Coronary artery (tissue), 2 donors: ENCODE data around the gene TRPT1.
A peak's percentile ranks its signal among the peaks of the same experiment; 100 is the strongest.

Source experiments
- DNase-seq: peaks from one replicate; pipeline ENCODE4 v3.0.0-alpha.2; 2017; ENCODE audit warnings: low spot score
- H3K27ac ChIP-seq, 2 donors: fragments of 200-600 bp; sonication (generic); one replicate each; pipeline ENCODE4 v1.5.1; 2016 to 2019
- H3K4me3 ChIP-seq: fragments of 200-600 bp; sonication (generic); 2 replicates; pipeline ENCODE4 v1.5.1; 2016; ENCODE audit warnings: mild to moderate bottlenecking, moderate library complexity
- TF ChIP-seq, protein P1 (sequence below): fragments of 200-600 bp; sonication (generic); IDR thresholded peaks from one replicate; pipeline ENCODE4 v1.5.1; 2019; ENCODE audit warnings: antibody characterized with exemption

Gene TRPT1

DNA sequence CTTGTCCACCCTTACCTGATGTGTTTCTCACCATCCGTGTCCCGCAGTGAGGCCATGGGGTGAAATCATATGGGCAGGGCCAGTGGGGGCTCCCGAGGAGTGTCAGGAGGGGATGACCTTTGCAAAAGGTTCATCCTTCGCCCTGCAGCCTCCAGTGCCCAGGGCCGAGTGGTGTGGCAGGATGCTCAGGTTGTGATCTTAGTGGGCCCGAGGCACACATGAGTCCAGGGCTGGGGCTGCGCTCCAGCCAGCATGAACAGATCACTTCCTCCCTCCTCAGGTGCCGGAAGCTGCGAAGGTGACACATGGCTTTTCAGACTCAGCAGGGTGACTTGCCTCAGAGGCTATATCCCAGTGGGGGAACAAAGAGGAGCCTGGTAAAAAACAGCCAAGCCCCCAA lies 12.1 kb upstream of the TRPT1 start:
- no peak for DNase-seq
- Histone ChIP-seq H3K27ac (no peak overlapping the region), H3K4me3 (no peak overlapping the region)
- TF ChIP-seq, protein P1, sequence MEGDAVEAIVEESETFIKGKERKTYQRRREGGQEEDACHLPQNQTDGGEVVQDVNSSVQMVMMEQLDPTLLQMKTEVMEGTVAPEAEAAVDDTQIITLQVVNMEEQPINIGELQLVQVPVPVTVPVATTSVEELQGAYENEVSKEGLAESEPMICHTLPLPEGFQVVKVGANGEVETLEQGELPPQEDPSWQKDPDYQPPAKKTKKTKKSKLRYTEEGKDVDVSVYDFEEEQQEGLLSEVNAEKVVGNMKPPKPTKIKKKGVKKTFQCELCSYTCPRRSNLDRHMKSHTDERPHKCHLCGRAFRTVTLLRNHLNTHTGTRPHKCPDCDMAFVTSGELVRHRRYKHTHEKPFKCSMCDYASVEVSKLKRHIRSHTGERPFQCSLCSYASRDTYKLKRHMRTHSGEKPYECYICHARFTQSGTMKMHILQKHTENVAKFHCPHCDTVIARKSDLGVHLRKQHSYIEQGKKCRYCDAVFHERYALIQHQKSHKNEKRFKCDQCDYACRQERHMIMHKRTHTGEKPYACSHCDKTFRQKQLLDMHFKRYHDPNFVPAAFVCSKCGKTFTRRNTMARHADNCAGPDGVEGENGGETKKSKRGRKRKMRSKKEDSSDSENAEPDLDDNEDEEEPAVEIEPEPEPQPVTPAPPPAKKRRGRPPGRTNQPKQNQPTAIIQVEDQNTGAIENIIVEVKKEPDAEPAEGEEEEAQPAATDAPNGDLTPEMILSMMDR = no peak

DNA sequence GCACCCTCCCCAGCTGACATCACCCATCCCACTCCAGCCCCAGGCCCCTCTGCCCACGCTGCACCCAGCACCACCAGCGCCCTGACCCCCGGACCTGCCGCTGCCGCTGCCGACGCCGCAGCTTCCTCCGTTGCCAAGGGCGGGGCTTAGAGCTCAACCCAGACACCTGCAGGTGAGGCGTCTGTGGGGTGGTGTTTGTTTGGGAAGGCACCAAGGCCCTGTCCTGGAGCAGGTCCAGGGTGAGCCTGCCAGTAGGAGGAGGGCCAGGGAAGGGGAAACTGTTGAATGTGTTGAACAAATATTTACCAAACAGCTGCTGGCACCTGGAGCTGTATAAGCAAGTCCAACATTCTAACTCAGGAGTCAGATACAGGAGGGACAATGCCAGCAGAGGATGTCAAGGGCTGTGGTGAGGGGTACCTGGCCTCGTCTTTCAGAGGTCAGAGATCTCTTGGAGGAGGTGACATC lies 11.5 kb upstream of the TRPT1 start:
- no peak for DNase-seq
- H3K4me3 ChIP-seq = no peak overlapping the region
- H3K27ac ChIP-seq = peak overlapping the region in 1 of 2 donors; percentile 31
- TF ChIP-seq, protein P1 = no peak

DNA sequence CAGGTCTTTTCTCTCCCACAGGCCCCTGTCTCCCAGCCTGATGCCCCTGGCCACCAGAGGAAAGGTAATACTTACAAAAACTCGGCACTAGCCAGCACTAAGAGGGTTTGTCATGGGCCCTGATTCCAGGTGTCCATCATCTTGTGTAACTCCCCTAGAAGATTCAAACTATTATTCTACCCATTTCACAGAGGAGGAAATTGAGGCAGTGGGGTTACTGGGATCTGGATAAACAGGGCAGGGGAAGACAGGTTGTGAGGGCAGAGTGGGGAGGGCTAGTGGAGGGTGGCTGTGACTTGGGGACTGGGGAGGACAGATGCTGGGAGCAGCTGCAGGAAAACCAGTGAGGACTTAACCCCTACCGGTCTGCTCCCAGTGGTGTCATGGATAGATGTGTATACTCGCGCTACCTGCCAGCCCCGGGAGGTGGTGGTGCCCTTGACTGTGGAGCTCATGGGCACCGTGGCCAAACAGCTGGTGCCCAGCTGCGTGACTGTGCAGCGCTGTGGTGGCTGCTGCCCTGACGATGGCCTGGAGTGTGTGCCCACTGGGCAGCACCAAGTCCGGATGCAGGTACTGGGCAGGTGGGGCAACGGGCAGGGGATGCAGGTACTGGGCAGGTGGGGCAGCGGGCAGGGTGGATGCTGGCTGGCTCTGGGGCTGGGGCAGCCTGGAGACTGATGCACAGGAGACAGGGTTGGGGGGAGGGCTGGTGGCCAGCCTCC lies 9.6 kb upstream of the TRPT1 start:
- TF ChIP-seq, protein P1 = no peak
- Histone ChIP-seq H3K4me3 (peak overlapping the region; percentile 84), H3K27ac (peak overlapping the region; percentile 88 to 97)
- no peak for DNase-seq

DNA sequence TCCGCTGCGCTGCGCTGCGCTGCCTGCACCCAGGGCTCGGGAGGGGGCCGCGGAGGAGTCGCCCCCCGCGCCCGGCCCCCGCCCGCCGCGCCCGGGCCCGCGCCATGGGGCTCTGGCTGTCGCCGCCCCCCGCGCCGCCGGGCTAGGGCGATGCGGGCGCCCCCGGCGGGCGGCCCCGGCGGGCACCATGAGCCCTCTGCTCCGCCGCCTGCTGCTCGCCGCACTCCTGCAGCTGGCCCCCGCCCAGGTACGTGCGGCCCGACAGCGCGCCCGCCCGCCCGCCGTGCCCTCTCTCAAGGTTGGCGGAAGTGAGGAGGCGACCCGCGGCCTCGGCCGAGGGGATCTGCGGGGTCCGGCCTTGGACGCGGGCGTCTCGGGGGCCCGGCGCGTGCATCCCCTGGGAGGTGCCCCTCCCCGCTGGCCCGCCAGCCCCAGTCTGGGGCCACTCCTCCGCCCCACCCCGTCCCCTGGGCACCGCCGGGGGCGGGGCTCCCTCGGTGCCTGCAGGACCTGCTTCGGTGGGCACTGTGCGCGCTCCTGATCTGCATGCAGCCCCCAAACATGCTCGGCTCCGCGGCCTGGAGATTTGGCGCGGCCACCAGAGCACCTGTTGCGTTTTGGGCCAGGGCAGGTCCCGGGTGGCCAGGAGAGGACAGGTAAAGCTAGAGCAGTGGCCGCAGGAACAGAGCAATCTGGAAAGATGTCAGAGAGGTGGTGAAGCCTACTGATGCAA lies 8.8 kb upstream of the TRPT1 start:
- TF ChIP-seq, protein P1 = no peak
- no peak for DNase-seq
- peak overlapping the region; percentile 88 to 97 for H3K27ac ChIP-seq
- peak overlapping the region; percentile 84 for H3K4me3 ChIP-seq

DNA sequence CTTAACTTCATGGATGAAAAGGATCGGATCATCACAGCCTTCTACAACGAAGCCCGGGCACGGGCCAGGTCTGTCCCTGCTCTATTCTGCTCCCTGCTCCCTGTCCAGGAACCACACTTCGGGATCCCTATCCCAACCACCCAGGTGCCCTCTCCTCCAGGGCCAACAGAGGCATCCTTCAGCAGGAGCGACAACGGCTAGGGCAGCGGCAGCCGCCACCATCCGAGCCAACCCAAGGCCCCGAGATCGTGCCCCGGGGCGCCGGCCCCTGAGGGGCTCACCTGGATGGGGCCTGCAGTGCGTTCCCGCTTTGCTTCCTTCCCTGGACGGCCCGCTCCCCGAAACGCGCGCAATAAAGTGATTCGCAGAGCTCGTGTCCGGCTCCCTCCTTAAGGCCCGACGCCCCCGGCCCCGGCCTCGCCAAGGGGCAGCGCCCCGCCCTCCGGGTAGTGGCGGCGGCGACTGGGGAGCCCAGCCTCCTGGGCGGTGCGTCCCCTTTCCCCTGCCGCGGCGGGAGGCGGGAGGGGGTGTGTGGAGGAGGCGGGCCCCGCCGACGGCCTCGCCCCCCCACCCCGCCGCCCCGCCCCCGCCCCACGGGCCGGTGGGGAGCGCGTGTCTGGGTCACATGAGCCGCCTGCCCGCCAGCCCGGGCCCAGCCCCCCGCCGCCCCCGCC lies 8.1 kb upstream of the TRPT1 start, which contains the start of gene VEGFB:
TSS of gene VEGFB (plus strand) at position 672 of the 674 bp plus-strand sequence. CDS start 250 bp downstream, outside the sequence.
- Histone ChIP-seq H3K27ac (peak within 1 kb of the TSS; percentile 88 to 97), H3K4me3 (peak within 1 kb of the TSS; percentile 84)
- TF ChIP-seq, protein P1 = no peak
- no peak for DNase-seq

DNA sequence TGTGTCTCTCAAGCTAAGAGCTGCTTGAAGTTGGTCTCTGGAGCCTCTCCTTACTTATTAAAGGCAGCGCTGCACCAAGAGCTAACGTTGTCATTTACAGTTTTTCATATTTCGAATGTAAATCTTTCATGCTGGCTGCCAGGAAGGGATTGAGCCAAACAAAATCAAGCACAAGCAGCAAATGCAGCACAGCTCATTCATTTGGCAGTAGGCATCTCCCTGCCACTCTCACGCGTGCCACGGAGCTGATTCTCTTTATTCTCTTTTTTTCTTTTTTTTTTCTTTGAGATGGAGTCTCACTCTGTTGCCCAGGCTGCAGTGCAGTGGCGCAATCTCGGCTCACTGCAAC lies 7.0 kb upstream of the TRPT1 start:
- Histone ChIP-seq H3K4me3 (no peak overlapping the region), H3K27ac (peak overlapping the region in 1 of 2 donors; percentile 20)
- no peak for DNase-seq
- TF ChIP-seq, protein P1 = no peak
